Measurements from ENCODE around the gene CCDC34.

- no peak for TF ChIP-seq CTCF (IDR thresholded peaks at IDR 0.05)
- no peak for TF ChIP-seq POLR2A (IDR thresholded peaks at IDR 0.05)
Measured at GRCh38 chr11:27304514-27304913, 58.5 kb downstream of the CCDC34 start.

All from testis (tissue), 2 donors.